Neural cell (in vitro differentiated cells): ENCODE measurements around the gene YDJC. TPM values are rescaled to one million over a fixed set of nuclear protein-coding genes. Genes with fewer than 3 reads are reported as not detected.

Experiments
- polyA plus RNA-seq: library from polyadenylated mRNA; depleted of rRNA; stranded (reverse); fragments of >200 nt; gene quantifications from 2 replicates; pipeline ENCODE4 v1.2.3, GENCODE V29; 2014
- small RNA-seq, 3 experiments: library from RNA; depleted of rRNA; stranded (forward); fragments of <200 nt; gene quantifications; one replicate each; pipeline ENCODE3, GENCODE V24; 2012

Gene YDJC
- polyA plus RNA-seq, 1 donor from 2014 or later = 20.0 TPM

Small RNAs within 50 kb of the gene (small RNA-seq; reads per million reads assigned to genes)
- gene MIR301B = 910 to 1,475 (median 996) reads per million in 3 experiments

Other genes with a start within 250 kb of the YDJC start
- gene RIMBP3B, start 246.3 kb downstream of the YDJC start, polyA plus RNA-seq = 0.26 and 0.66 TPM in 2 replicates
- gene HIC2, start 212.7 kb downstream of the YDJC start, polyA plus RNA-seq = 19.0 and 25.6 TPM in 2 replicates
- 68.3 and 81.8 TPM in 2 replicates for gene TMEM191C, start 162.6 kb downstream of the YDJC start, polyA plus RNA-seq
- gene RIMBP3C, start 78.6 kb downstream of the YDJC start, polyA plus RNA-seq = 0.07 TPM in 1 of 2 replicates, not detected in the other
- 42.9 and 49.1 TPM in 2 replicates for gene UBE2L3, start 62.3 kb downstream of the YDJC start, polyA plus RNA-seq
- gene CCDC116, start 2.7 kb upstream of the YDJC start, polyA plus RNA-seq = 0.28 and 1.1 TPM in 2 replicates
- 11.0 and 11.6 TPM in 2 replicates for gene SDF2L1, start 12.3 kb upstream of the YDJC start, polyA plus RNA-seq
- 43.0 and 47.3 TPM in 2 replicates for gene PPIL2, start 36.0 kb upstream of the YDJC start, polyA plus RNA-seq
- 38.0 and 45.2 TPM in 2 replicates for gene YPEL1, start 105.8 kb upstream of the YDJC start, polyA plus RNA-seq
- 43.3 and 49.5 TPM in 2 replicates for gene MAPK1, start 237.6 kb upstream of the YDJC start, polyA plus RNA-seq